ENCODE measurements around the gene KTI12.
"Not testable (repeated sequence)": the region's sequence is repeated elsewhere in the genome, so short reads cannot be mapped to it uniquely, and the experiment has no call there.

KTI12 gene, protein sequence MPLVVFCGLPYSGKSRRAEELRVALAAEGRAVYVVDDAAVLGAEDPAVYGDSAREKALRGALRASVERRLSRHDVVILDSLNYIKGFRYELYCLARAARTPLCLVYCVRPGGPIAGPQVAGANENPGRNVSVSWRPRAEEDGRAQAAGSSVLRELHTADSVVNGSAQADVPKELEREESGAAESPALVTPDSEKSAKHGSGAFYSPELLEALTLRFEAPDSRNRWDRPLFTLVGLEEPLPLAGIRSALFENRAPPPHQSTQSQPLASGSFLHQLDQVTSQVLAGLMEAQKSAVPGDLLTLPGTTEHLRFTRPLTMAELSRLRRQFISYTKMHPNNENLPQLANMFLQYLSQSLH

DNA sequence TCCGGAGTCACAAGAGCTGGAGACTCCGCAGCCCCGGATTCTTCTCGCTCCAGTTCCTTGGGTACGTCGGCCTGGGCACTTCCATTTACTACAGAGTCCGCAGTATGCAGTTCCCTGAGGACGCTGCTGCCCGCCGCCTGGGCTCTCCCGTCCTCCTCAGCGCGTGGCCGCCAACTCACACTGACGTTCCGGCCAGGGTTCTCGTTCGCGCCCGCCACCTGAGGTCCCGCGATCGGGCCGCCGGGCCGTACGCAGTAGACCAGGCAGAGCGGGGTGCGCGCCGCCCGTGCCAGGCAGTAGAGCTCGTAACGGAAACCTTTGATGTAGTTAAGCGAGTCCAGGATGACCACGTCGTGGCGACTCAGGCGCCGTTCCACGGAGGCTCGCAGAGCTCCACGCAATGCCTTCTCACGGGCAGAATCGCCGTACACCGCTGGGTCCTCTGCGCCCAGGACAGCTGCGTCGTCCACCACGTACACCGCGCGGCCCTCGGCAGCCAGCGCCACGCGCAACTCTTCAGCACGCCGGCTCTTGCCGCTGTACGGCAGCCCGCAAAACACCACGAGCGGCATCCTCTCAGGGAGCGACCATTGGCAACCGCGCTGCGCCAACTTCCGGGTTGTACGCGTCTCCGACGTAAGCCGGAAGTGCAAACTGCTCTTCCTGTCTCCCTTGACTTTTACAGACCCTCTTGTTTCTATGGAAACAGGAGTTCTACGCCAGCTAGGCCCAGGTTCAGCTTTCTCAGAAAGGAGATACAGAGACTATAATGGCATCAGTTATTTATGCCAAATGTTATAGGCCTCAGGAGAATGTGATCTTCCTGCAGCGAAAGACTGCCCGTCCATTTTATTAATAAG is at the start of gene KTI12:
Gene KTI12 (minus strand): TSS at position 621 of the 860 bp plus-strand sequence. CDS start 49 bp downstream, at position 572.
- peak; percentile 90 for DNase-seq

DNA sequence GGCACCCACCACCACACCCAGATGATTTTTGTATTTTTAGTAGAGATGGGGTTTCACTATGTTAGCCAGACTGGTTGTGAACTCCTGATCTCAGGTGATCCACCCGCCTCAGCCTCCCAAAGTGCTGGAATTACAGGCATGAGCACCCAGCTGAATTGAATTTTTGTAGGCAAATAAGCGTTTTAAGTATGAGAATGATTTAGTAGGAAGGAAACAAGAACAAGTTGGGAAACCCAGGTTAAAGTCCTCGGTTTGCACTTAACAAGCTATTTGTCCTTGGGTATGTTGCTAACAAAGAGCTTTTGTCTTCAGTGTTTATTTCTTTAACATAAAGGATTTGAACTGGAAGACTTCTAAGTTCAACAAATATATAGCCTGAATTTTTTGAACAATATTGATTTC is 46.4 kb upstream of the KTI12 start:
- no peak for DNase-seq

GRCh38 chr1:52077277-52077676 is 43.7 kb upstream of the KTI12 start:
- DNase-seq: not testable (repeated sequence)

DNA sequence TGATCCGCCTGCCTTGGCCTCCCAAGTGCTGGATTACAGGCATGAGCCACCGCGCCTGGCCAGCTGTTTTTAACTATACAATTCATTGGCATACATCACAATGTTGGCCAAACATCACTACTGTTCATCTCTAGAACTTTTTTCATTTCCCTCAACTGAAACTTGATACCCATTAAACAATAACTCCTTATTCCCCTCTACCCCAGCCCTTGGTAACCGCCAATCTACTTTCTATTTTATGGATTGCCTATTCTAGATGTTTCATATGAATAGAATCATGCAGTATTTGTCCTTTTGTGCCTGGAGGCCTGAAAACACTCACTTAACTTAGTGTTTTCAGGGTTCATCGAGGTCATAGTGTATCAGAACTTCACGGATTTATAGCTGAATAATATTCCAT is 38.7 kb upstream of the KTI12 start:
- no peak for DNase-seq

- DNase-seq: no peak
Observed at GRCh38 chr1:52070704-52071103, 37.1 kb upstream of the KTI12 start.

- DNase-seq: no peak
Observed at GRCh38 chr1:52063192-52063591, 29.6 kb upstream of the KTI12 start.

DNA sequence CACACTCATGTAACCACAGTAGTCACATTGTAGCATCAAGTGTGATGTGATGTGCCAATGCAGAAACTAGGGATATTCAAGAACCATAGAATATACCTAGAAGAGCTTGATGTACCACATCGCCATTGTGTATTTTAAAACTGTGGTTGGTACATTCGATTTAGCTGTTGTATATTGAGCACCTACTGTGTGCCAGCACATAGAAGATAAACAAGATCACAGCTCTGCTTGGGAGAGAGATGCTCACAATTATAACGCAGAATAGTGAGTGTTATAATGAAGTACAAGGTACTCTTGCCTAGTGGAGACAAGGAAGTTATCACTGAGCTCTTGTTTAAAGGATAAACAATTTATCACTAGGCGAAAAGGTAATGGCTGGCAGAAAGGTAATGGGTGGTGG is 27.2 kb upstream of the KTI12 start:
- DNase-seq: no peak

GRCh38 chr1:52059888-52060287 is 26.3 kb upstream of the KTI12 start:
- DNase-seq: no peak

GRCh38 chr1:52059321-52059720 is 25.7 kb upstream of the KTI12 start:
- no peak for DNase-seq

DNA sequence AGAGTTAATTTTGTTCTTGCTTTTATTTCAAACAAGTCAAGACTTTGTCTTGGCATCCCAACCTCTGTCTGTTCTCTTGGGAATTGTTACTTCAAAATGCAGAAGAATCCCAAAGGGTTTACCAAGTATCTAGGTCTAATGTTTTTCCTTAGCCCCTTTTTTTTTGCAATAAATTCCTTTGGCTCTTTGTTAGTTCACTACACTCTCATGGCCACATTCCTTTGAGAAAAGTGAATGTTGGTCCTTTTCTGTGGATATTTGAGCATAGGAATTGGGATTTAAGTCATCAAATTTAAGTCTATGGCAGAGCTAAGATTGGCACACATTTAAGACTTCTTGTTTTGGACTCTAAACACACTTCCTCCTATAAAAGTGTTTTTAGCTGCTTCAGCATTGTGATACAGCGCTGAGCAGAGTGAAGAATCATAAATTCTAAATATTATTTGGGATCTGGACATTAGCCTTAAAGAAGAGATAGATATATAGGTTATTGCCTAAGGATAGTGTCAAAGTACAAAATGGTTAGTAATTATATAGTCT is 24.3 kb upstream of the KTI12 start:
- DNase-seq: no peak

GRCh38 chr1:52057255-52057654 is 23.6 kb upstream of the KTI12 start:
- DNase-seq: no peak

DNA sequence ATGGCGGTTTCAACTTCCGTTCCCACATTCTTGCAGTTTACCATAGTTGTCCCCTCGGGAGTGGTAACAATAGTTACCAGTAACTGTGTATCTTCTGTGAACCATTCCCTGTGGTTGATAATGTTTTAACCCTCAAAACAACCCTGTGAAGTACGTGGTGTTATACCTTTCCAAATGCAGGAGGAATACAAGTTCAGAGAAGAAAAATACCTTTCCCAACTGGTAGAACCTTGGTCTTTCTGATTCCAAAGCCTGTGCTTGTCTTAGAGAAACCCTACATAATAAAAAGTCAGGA is 23.3 kb upstream of the KTI12 start:
- no peak for DNase-seq

- peak; percentile 91 for DNase-seq
Observed at GRCh38 chr1:52056163-52056936, 22.7 kb upstream of the KTI12 start, which contains the start of gene BTF3L4. BTF3L4 (plus strand) TSS chr1:52056295; CDS start chr1:52059848, 3,553 bp downstream.

- no peak for DNase-seq
Observed at GRCh38 chr1:52055866-52056162, 22.2 kb upstream of the KTI12 start.

GRCh38 chr1:52055066-52055865 is 21.7 kb upstream of the KTI12 start, which contains the start of gene TXNDC12:
TXNDC12 (minus strand) TSS chr1:52055191; CDS start chr1:52055096, 95 bp downstream.
- peak; percentile 69 for DNase-seq

DNA sequence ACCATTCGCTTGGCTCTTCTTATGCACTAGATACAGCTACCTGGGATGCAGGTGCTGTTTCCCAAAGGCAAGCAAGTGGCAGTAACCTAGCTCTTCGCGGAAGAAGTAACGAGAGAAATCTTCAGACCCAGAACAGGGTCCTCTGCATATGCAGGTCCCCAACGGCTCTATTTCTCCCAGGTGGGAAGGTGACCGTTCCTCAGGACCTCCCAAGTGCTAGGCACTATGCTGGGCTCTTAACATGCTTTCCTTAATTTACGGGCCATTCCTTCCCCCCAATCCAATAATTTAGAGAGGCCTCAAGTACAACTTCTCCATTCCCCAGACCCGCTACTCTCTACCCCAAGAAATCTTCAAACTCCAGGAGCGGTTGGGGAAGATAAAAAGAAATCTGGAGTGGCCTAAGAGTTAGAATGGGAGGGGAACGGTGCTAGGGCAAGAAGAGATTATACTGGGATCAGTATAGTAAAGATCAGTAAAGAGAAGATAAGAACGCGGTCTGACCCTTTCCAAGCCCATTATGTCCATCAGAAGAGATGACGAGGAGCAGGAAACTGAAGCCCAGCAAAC is 21.0 kb upstream of the KTI12 start:
- DNase-seq: no peak

- no peak for DNase-seq
Observed at GRCh38 chr1:52053862-52054261, 20.3 kb upstream of the KTI12 start.

GRCh38 chr1:52049337-52049736 is 15.7 kb upstream of the KTI12 start:
- DNase-seq: not testable (repeated sequence)

DNA sequence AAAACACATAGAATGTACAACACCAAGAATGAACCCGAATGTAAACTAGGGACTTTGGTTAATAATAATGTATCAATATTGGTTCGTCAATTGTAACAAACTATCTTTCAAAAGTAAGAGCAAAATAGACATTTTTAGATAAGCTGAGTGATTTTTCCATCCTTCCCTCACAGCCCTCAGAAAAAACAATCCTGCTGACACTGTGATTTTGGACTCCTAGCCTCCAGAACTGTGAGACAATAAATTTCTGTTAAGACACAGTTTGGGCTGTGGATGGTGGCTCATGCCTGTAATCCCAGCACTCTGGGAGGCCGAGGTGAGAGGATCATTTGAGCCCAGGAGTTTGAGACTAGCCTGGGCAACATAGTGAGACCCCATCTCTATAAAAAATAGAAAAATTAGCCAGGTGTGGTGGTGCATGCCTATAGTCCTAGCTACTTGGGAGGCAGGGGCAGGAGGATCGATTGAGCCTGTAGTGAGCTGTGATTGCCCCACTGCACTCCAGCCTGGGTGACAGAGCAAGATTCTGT is 12.1 kb upstream of the KTI12 start:
- not testable (repeated sequence) for DNase-seq

DNA sequence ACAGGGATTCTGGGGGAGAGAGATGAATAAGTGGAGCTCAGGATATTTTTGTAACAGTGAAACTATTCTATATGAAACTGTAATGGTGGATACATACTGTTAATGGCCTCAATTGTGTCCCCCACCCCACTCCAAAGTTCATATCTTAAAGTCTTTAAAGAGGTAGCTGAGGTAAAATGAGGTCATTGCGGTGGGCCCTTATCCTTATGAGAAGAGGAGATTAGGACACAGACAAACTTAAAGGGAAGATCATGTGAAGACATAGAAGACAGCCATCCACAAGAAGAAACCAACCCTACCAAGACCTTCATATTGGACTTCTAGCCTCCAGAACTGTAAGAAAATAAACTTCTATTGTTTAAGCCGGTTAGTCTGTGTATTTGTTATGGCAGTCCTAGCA is 11.6 kb upstream of the KTI12 start:
- no peak for DNase-seq

- DNase-seq: no peak
Observed at GRCh38 chr1:52041551-52042185, 8.1 kb upstream of the KTI12 start.

Data from CD4-positive, alpha-beta T cell treated with Interleukin-21 for 1 hour (primary cell).